ENCODE measurements around the gene EOMES.
"Not testable (repeated sequence)": the region's sequence is repeated elsewhere in the genome, so short reads cannot be mapped to it uniquely, and the experiment has no call there.

The EOMES gene

GRCh38 chr3:27721717-27722564 lies at the start of gene EOMES:
Gene EOMES, minus strand, starts transcription at chr3:27722323. Its CDS starts 29 bp downstream, at chr3:27722294.
- DNase-seq, result peak; percentile 73 to 87

GRCh38 chr3:27770384-27770783 lies 48.3 kb upstream of the EOMES start:
- not testable (repeated sequence) for DNase-seq

GRCh38 chr3:27767000-27767399 lies 44.9 kb upstream of the EOMES start:
- DNase-seq, result no peak

- DNase-seq, result no peak
These were observed 36.0 kb upstream of the EOMES start for GRCh38 chr3:27758083-27758482.

- no peak for DNase-seq
These were observed 34.8 kb upstream of the EOMES start for GRCh38 chr3:27756877-27757276.

- DNase-seq, result no peak
These were observed 30.8 kb upstream of the EOMES start for GRCh38 chr3:27752926-27753325.

- no peak for DNase-seq
These were observed 27.5 kb upstream of the EOMES start for GRCh38 chr3:27749643-27750042.

GRCh38 chr3:27746838-27747237 lies 24.7 kb upstream of the EOMES start:
- DNase-seq, result no peak

- no peak for DNase-seq
These were observed 18.7 kb upstream of the EOMES start for GRCh38 chr3:27740854-27741253.

GRCh38 chr3:27737091-27737490 lies 15.0 kb upstream of the EOMES start:
- no peak for DNase-seq

GRCh38 chr3:27730774-27731659 lies 8.9 kb upstream of the EOMES start:
- DNase-seq, result no peak

- peak in 1 of 2 experiments; percentile 27 for DNase-seq
These were observed 7.9 kb upstream of the EOMES start for GRCh38 chr3:27729748-27730611.

- DNase-seq, result no peak
These were observed 7.2 kb upstream of the EOMES start for GRCh38 chr3:27729325-27729724.

- peak in 1 of 2 experiments; percentile 44 for DNase-seq
These were observed 6.3 kb upstream of the EOMES start for GRCh38 chr3:27728195-27729087.

GRCh38 chr3:27726240-27726639 lies 4.1 kb upstream of the EOMES start:
- DNase-seq, result no peak

- no peak for DNase-seq
These were observed 2.5 kb upstream of the EOMES start for GRCh38 chr3:27724459-27725197.

GRCh38 chr3:27723815-27724458 lies 1.8 kb upstream of the EOMES start:
- DNase-seq, result no peak

GRCh38 chr3:27723456-27723814 lies 1.3 kb upstream of the EOMES start:
- no peak for DNase-seq

- DNase-seq, result no peak
These were observed 900 bp upstream of the EOMES start for GRCh38 chr3:27723001-27723445.

Measured in NCI-H526 (cell line).